Activated CD4-positive, alpha-beta T cell treated with anti-CD3 and anti-CD28 coated beads, Interleukin-2, Interleukin-6, amounts not matched to agents 100 ng/mL and 50 ng/mL, durations not matched to agents 16 hours and 8 hours (primary cell): Measurements from ENCODE around the gene TTC23.

ENCODE experiments used
- DNase-seq: peaks from one replicate; pipeline ENCODE4 v3.0.0-alpha.2; 2020

The TTC23 gene

GRCh38 chr15:99132634-99133287 is 116.6 kb downstream of the TTC23 start:
- no peak for DNase-seq

GRCh38 chr15:99132122-99132521 is 117.3 kb downstream of the TTC23 start:
- no peak for DNase-seq

- DNase-seq: no peak
Observed at GRCh38 chr15:99131441-99132023, 117.8 kb downstream of the TTC23 start.

- DNase-seq: no peak
Observed at GRCh38 chr15:99130765-99131440, 118.5 kb downstream of the TTC23 start.

GRCh38 chr15:99130314-99130713 is 119.1 kb downstream of the TTC23 start:
- no peak for DNase-seq

- DNase-seq: no peak
Observed at GRCh38 chr15:99129644-99130043, 119.7 kb downstream of the TTC23 start.

- DNase-seq: no peak
Observed at GRCh38 chr15:99128411-99128810, 121.0 kb downstream of the TTC23 start.

GRCh38 chr15:99127773-99128172 is 121.6 kb downstream of the TTC23 start:
- DNase-seq: no peak

- no peak for DNase-seq
Observed at GRCh38 chr15:99126930-99127329, 122.5 kb downstream of the TTC23 start.

- DNase-seq: no peak
Observed at GRCh38 chr15:99126131-99126588, 123.2 kb downstream of the TTC23 start.

GRCh38 chr15:99125061-99125891 is 124.1 kb downstream of the TTC23 start:
- no peak for DNase-seq

GRCh38 chr15:99124641-99125040 is 124.7 kb downstream of the TTC23 start:
- no peak for DNase-seq

GRCh38 chr15:99123713-99124451 is 125.5 kb downstream of the TTC23 start:
- no peak for DNase-seq

GRCh38 chr15:99122831-99123712 is 126.3 kb downstream of the TTC23 start:
- no peak for DNase-seq

- DNase-seq: no peak
Observed at GRCh38 chr15:99121691-99122410, 127.5 kb downstream of the TTC23 start.

GRCh38 chr15:99121207-99121606 is 128.2 kb downstream of the TTC23 start:
- DNase-seq: no peak

- no peak for DNase-seq
Observed at GRCh38 chr15:99120050-99120777, 129.2 kb downstream of the TTC23 start.

GRCh38 chr15:99118801-99119546 is 130.4 kb downstream of the TTC23 start:
- no peak for DNase-seq

GRCh38 chr15:99118258-99118632 is 131.1 kb downstream of the TTC23 start:
- no peak for DNase-seq
